ENCODE data around the gene GALNT11.

Gene GALNT11

GRCh38 chr7:152158801-152159587 is 133.5 kb downstream of the GALNT11 start:
- DNase-seq: no peak

GRCh38 chr7:152161171-152161570 is 135.7 kb downstream of the GALNT11 start:
- no peak for DNase-seq

- DNase-seq: no peak
Measured at GRCh38 chr7:152162287-152162686, 136.8 kb downstream of the GALNT11 start.
